Cardiac muscle cell (in vitro differentiated cells and primary cell): ENCODE measurements around the gene GUCY1A1. TPM values are rescaled to one million over a fixed set of nuclear protein-coding genes. Genes with fewer than 3 reads are reported as not detected.

Experiments used
- DNase-seq, 2 donors: peaks; one replicate each; pipeline versions ENCODE4 v3.0.0 to v3.0.0-alpha.2; 2010 to 2017; ENCODE audit warnings: low read depth in 1 of 2, low spot score in 1 of 2
- H3K27ac ChIP-seq: fragments of 200-600 bp; sonication (generic); 2 replicates; pipeline ENCODE4 v1.5.1; 2016
- H3K27me3 ChIP-seq: fragments of 200-600 bp; sonication (generic); 2 replicates; pipeline ENCODE4 v1.6.0; 2016; ENCODE audit warnings: control low read depth
- H3K36me3 ChIP-seq: fragments of 200-600 bp; sonication (generic); 2 replicates; pipeline ENCODE4 v1.5.1; 2016; ENCODE audit warnings: control low read depth
- H3K4me1 ChIP-seq: fragments of 200-600 bp; sonication (generic); 2 replicates; pipeline ENCODE4 v1.8.1; 2017; ENCODE audit warnings: low read depth, mild to moderate bottlenecking, mixed run types
- H3K4me3 ChIP-seq: fragments of 200-600 bp; sonication (generic); 2 replicates; pipeline ENCODE4 v1.5.1; 2016; ENCODE audit warnings: mild to moderate bottlenecking
- H3K9me3 ChIP-seq: fragments of 200-600 bp; sonication (generic); 2 replicates; pipeline ENCODE4 v1.5.1; 2017; ENCODE audit warnings: low read depth, mild to moderate bottlenecking, control low read depth
- polyA plus RNA-seq: library from polyadenylated mRNA; unstranded; fragments of >200 nt; fragmentation: Nextera tagmentation; extraction: Ambion mirVana; gene quantifications from 2 replicates; pipeline ENCODE4 v1.2.1, GENCODE V29; 2016
- total RNA-seq: library from RNA; depleted of rRNA; stranded (reverse); fragments of >200 nt; gene quantifications from 2 replicates; pipeline ENCODE4 v1.2.3, GENCODE V29; 2016
- TF ChIP-seq, protein P1 (sequence below): IDR thresholded peaks from 2 replicates; pipeline ENCODE4 v1.5.1; 2012; ENCODE audit warnings: low read depth, mild to moderate bottlenecking, low read length

Gene GUCY1A1
- total and polyA plus RNA-seq, 2 experiments from 2014 or later = 92.9 to 123 TPM

DNA sequence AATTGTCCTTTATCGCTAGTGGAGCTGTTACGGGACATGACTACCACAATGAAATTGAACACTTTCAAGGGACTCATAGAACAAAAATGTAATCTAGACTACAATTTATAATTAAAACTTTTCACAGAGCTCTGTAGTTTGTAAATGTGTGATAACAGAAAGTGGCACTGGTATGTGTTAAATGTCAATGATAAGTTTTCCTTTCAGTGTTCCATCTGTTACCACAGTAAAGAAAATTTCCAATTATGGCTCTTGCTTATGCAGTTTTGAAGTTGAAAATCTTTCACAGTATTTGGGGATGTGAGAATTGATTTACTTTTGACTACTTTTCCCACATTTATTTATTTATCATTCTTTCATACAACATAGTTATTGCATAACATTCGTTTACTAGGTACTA lies 40.1 kb upstream of the GUCY1A1 start:
- H3K4me1 ChIP-seq = peaks cover 9% of the 10 kb centered on the region
- H3K4me3 ChIP-seq = no peak overlapping the region
- H3K36me3 ChIP-seq = no peaks in the 10 kb centered on the region
- no peaks in the 10 kb centered on the region for H3K27me3 ChIP-seq
- H3K27ac ChIP-seq = no peak overlapping the region
- no peak for DNase-seq
- TF ChIP-seq, protein P1, sequence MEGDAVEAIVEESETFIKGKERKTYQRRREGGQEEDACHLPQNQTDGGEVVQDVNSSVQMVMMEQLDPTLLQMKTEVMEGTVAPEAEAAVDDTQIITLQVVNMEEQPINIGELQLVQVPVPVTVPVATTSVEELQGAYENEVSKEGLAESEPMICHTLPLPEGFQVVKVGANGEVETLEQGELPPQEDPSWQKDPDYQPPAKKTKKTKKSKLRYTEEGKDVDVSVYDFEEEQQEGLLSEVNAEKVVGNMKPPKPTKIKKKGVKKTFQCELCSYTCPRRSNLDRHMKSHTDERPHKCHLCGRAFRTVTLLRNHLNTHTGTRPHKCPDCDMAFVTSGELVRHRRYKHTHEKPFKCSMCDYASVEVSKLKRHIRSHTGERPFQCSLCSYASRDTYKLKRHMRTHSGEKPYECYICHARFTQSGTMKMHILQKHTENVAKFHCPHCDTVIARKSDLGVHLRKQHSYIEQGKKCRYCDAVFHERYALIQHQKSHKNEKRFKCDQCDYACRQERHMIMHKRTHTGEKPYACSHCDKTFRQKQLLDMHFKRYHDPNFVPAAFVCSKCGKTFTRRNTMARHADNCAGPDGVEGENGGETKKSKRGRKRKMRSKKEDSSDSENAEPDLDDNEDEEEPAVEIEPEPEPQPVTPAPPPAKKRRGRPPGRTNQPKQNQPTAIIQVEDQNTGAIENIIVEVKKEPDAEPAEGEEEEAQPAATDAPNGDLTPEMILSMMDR = no peak
- H3K9me3 ChIP-seq = no peaks in the 10 kb centered on the region

DNA sequence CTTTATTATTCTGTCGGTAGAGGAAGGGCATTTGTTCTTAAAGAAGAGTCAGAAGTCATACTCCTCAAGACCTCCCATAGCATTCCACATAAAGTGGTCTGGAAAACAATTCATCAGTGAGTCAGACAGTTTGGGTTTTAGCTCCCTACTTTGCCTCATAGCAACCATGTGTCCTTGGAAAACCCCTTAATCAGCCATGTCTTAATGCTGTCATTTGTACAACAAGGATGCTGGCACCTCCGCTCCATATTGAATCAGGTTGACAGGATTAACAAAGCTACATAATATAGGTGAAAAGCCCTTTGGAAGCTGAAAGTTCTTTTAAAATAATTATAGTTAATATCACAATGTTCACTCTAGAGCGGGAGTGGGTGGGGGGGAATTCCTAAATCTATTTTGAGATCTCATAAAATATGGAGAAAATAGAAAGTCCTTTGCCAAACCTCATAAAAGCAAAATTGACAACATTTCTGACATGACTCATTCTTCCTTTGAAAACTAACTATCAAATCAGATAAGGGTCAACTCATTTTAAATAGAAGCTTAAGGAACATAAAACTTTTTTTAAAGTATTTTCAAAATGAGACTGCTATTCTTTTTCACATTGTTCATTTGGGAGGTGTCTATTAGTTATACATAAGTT lies 37.3 kb upstream of the GUCY1A1 start:
- no peaks in the 10 kb centered on the region for H3K27me3 ChIP-seq
- H3K9me3 ChIP-seq = no peaks in the 10 kb centered on the region
- TF ChIP-seq, protein P1 = no peak
- no peaks in the 10 kb centered on the region for H3K36me3 ChIP-seq
- no peak overlapping the region for H3K27ac ChIP-seq
- DNase-seq = peak in 1 of 2 donors; percentile 47
- no peak overlapping the region for H3K4me3 ChIP-seq
- H3K4me1 ChIP-seq = peaks cover 6% of the 10 kb centered on the region

DNA sequence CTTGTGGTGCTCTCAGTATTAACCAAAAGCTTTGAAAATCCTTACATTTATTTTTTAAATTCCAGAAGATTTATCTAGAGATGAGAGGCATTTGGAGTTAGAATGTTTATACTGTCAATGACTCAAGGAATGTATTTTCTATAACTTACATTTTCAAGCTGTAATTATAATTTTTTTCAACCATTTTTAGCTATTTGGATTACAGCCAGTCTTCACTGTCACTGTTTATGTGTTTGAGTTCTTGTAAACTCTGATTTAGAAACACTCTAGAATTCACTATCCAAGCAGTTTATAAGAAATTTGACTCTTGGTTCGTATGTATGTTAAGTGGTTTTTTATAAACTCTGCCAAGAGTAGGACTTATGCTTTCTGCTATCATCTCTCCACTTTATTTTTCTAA lies 36.7 kb upstream of the GUCY1A1 start:
- Histone ChIP-seq H3K27me3 (no peaks in the 10 kb centered on the region), H3K4me3 (no peak overlapping the region), H3K9me3 (no peaks in the 10 kb centered on the region), H3K4me1 (peaks cover 6% of the 10 kb centered on the region), H3K27ac (no peak overlapping the region), H3K36me3 (no peaks in the 10 kb centered on the region)
- TF ChIP-seq, protein P1 = no peak
- DNase-seq = no peak

DNA sequence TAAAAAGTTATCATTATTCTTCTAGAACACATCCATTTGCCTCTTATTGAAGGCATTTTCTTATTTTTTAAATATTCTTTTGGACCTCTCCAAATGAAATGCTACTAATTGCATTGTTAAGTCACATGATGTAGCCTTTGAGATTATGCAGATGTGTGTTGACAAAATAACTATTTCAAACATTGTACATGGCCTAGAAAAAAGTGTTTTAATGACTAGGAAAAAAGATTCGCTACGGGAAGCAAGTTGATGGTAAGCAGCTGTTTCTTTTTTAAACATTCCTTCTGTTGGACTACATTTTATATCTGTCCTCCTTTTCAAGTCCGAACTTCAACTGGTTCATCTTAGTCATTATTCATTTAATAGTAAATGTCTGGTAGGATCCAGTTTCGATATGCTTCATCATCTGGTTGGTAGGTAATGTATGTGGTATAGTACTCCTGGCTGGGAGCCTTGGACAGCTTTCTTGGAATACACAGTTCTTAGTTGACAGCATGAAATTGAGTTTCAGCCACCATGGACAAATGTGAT lies 34.3 kb upstream of the GUCY1A1 start:
- Histone ChIP-seq H3K27ac (no peak overlapping the region), H3K27me3 (no peaks in the 10 kb centered on the region), H3K4me3 (no peak overlapping the region), H3K9me3 (no peaks in the 10 kb centered on the region), H3K4me1 (no peaks in the 10 kb centered on the region), H3K36me3 (no peaks in the 10 kb centered on the region)
- TF ChIP-seq, protein P1 = no peak
- no peak for DNase-seq

DNA sequence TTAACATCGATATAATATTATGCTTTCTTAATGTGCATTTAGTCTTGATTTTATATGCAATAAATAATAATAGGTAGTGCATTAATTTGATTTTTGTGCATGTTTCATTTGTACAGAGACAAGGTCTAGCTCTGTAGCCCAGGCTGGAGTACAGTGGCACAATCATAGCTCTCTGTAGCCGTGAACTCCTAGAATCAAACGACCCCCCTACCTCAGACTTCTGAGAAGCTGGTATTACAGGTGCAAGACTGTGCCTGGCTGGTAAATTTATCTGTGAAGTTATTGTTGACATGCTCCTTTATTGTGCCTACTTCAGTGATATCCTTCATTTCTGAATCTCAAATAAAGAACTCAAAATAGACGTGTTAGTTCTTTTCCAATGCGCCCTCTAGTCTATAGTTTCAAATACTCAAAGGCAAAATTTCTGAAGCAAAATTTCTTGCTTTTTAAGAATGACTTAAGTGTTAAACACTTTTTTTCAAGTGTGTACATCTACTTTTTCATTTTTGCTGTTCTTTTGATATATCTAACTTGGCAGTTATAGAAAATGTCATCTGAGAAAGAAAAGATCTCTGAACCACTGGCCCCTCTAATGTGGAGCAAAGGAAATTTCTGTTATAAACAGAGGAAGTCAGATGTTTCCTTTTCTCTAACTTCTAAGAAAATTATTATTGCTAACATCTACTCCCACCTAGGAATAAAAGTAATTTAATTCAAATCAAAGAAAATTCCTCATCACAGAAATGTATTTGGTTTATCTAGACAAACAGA lies 28.3 kb upstream of the GUCY1A1 start:
- Histone ChIP-seq H3K4me1 (peaks cover 5% of the 10 kb centered on the region), H3K27me3 (no peaks in the 10 kb centered on the region), H3K9me3 (no peaks in the 10 kb centered on the region), H3K27ac (no peak overlapping the region), H3K36me3 (no peaks in the 10 kb centered on the region), H3K4me3 (no peak overlapping the region)
- TF ChIP-seq, protein P1 = no peak
- no peak for DNase-seq
